Inflammatory macrophage (primary cell): ENCODE results near the gene RUNDC3A.
A peak's percentile ranks its signal among the peaks of the same experiment; 100 is the strongest.

ENCODE experiments used
- DNase-seq, 2 donors: peaks; one replicate each; pipeline ENCODE4 v3.0.0-alpha.2; 2020 to 2022
- total RNA-seq, 18 experiments: gene quantifications; one replicate each; lab custom pipeline; 2026; ENCODE audit warnings: mixed read lengths in 6 of 18, inconsistent platforms in 2 of 18; lab: John Stamatoyannopoulos, UW

Gene RUNDC3A
- 0 to 0.65 (median 0.07) reads per million in 18 experiments for total RNA-seq

DNA sequence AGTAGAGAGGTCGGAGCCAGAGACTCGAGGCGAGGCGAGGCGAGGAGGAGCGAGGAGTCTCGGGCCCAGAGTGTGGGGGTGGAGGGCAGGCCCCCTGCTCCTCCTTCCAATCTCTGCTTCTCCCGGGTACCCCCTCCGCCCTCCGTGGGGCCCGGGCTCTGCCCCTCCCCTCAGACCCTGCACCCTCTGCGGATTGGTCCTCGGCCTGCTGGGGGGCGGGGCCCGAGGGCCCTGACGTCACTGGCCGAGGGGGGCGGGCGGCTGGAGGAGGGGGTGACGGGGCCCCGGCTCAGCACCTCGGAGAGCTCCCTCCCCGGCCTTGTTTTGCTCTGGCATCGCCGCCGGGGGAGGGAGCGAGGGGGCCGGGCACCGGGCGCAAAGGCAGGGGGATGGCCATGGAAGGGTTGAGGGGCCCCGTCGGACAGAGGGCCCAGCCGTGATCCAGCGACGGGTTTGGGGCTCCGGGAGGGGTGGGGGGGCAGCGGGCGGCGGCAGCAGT is at the start of gene RUNDC3A:
Gene RUNDC3A, plus strand, starts transcription at position 282 of the 499 bp plus-strand sequence. CDS start 232 bp downstream, outside the sequence.
- DNase-seq: peak; percentile 39 to 56

DNA sequence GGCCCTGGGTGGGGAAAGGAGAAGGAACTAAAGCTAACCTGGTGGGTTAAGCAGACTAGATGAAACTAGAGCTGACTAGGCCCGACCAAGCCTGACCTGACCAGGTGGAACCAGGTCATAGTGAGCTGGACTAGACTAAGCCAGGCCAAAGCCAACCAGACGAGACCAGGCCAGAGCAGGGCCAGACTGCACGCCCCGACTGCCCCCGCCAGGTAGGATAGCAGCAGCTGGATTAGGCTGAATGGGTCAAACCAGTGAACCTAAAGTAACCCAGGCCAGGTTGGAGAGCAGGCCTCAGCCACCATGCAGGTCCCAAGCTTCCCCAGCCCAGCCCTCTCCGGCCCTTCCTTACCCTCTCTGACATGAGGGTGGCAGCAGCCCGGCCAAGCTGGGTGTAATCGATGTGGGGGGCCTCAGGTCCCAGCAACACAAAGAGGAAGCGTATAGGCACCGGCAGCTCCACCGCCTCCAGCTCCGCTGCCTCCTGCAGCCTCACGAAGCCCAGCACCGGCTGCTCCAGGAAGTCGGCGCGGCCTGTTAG is 49.5 kb upstream of the RUNDC3A start:
- DNase-seq: no peak

DNA sequence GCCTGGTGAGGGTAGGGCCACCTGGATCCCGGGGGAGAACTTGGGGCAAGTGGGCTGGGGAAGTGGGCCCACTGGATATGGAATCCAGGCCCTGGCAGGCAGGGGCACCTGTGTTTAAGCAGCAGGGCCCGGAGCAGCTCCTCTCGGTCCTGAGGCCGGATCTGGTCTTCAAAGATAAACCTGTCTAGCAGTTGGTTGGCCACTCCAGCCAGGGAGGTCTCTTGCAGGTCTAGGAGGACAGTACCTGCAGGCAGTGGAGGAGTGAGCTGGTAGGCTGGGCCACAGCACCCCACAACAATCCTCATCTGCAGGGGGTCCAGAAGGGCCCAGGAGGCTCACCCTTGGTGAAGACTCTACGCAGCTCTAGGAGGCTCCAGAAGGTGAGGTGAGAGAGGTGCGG is 48.1 kb upstream of the RUNDC3A start:
- DNase-seq: no peak

DNA sequence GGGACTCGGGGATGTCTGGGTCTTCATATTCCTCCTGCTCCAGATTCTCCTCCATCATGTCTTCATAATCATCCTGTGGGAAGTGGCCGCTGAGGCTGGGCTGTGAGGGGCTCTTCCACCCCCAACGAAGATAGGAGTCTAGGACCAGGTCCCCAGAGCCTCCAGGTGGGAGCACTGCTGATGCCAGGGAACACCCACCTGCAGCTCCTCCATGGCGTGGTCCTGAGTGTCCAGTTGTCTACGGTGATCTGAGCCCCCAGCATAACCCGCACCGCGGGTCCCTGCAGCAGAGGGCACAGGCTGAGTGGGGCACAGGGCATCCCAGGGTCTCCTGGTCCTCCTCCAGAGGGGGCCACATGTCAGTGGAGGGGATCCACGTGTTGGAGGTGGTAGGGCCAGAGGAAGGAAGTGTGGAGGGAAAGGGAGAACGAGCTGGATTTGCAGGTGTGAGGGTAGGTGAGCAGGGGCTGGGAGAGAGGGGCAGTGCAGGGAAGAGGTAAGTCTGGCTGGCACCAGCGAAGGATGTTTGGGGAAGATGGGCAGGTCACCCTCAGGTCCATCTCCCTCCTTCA is 45.7 kb upstream of the RUNDC3A start:
- DNase-seq: no peak

DNA sequence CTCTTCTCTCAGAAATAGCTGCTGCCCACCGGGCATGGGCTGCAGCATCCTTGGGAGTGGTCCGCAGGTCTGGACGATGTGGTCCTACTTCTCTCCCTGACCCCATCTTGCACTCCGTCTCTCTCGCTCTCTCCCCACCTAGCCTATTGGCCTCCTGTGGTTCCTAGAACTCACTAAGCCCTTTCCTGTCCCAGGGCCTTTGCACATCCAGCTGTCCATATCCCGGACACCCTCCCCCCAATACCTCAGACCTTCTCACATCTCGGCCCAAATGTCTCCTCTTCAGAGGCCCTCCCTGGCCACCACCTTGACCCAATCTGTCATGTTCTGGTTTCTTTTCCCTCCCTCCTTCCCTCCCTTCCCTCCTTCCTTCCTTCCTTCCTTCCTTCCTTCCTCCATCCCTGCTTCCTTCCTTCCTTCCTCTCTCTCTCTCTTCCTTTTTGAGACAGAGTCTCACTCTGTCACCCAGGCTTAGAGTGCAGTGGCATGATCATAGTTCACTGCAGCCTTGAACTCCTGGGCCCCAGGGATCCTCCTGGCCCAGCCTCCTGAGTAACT is 45.0 kb upstream of the RUNDC3A start:
- DNase-seq: no peak

DNA sequence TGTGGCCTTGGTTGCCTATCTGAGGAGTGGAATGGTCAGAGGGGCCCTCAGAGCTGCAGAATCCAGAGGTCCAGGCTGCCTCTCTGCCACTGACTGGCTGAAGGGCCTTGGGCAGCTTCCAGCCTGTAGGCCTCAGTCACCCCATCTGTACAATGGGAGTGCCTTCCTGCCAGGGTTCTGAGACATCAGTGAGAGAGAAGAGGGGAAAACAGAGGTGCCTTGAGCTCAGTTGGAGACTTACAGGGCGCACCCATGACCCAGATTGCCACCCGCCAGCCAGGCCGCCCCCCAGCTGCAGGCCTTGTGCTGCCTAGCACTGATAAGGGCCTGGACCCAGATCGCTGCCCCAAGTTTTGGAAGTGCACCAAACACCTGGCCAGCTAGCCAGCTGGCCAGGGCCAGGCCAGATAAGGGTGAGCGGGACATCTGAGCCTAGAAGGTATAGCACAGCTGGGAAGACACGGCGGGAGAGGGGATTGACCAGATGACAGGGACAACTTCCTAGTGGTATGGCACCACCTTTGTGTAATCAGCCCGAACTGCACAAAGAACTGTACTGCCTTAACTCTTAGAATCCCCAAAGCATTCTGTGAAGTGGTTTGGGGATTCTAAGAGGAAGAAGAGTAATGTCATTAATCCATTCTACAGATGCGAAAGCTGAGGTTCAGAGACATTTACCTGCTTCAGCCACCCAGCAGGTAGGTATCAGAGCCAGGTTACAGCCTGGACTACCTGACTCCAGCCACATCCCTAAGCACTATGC is 41.8 kb upstream of the RUNDC3A start:
- DNase-seq: no peak

DNA sequence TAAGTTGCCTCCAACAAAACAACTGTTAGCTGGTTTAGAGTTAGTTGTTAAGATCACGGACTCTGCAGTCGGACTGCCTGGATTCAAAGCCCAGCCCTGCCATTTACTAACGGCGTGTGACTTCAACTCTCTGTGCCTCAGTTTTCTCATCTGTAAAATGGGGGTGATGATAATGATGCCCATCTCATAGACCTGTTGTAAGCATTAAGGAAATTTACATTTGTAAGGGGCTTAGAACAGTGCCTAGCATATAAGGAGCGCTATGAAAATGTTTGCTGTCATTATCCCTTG is 41.3 kb upstream of the RUNDC3A start:
- no peak for DNase-seq

DNA sequence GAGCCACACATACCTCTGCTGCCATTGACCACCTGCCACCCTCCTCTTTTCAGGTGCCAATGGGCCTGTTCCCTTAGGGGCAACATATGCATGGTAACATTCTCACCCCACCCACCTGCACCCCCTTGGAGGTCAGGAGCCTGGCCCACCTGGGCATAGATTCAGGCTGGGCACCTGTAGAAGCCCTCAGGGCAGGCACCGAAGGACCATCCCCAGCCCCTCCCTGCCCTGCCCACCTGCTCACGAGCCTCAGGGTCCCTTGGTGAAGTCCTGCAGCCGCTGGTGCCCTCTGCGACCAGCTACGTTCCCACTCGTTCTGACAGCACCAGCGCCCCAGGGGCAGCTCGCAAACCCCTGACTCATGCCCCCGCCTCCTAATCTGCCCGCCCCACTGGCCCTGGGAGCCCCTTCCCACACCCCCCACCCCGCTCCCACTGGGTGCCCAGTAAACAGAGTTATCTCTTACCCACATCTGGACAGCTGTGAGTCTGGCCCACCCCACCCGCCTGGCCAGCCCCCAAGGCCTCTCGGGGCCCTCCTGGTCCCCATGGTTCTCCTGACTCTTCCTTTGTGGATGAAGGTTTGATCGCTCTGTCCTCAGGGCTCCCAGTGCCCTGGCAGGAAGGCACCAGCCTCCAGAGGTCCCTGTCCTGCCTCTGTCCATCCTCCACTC is 40.4 kb upstream of the RUNDC3A start, which contains the start of gene SLC4A1:
Gene SLC4A1, minus strand, starts transcription at position 318 of the 673 bp plus-strand sequence. CDS start 5,269 bp downstream, outside the sequence.
- no peak for DNase-seq

DNA sequence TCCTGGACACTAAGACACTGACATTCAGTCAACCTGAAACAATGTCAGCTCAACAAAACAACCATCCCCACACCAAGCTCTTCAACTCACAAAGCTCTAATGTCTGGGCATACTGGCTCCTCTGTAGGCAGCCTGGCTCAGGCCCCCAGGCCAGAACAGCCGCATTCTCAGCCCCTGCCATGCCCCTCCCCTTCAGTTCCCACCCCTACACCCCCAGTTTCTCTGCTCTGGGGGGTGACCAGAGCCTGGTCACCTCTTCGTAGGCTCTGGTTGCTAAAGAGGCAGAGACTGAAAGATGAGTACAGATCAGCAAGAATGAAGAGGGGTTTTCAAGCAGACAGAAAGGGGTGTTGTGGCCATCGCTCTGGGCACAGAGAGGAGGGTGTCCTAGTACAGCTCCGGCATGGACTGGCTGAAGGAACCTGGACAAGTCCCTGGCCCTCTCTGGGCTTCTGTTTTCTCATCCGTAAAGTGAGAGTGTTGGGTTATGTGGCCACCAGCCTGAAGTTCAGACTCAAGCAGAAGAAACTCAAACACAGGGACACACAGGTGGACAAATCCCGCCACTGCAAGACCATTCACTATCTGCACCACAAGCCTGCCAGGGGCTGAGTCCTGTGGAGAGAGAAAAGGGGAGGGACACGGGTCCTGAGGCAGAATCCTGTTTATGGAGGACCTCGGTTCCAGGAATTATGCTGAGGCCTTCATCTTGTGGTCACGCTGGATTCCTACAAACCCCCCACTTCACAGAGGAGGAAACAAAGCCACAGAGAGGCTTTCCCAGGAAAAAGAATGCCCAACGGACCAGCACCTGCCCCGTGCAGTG is 39.5 kb upstream of the RUNDC3A start:
- DNase-seq: no peak

DNA sequence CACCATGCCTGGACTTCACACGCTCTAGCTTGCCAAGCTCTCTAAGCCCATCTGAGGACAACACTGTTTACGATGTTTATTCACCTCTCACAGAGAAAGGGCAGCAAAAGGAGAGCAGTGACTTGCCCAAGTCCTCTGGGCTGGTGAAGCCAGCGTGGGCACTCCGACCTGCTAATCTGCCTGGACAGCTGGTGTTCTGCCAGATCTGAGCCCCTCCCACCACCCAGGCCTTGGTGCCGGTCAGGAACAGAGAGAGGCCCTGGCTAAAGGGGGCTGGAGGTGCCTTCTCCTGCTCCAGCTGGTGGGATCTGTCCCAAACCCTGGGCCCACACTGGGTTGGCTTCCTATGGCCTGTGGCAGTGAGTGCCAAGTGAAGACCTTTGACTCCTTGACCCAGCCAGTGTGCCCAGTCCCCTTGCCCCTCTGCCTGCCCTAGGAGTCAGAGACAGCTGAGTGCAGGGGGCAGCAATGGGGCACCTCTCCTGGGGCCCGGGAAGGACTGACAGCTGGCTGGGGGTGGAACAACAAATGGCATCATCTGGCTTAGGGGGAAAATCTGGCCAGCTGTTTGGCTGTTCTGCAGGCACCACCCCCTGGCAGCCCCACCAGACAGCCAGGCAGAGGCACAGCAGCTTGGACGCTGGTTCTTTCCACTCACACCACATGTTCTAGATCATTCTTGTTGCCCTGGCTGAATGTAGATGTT is 38.7 kb upstream of the RUNDC3A start:
- DNase-seq: no peak

DNA sequence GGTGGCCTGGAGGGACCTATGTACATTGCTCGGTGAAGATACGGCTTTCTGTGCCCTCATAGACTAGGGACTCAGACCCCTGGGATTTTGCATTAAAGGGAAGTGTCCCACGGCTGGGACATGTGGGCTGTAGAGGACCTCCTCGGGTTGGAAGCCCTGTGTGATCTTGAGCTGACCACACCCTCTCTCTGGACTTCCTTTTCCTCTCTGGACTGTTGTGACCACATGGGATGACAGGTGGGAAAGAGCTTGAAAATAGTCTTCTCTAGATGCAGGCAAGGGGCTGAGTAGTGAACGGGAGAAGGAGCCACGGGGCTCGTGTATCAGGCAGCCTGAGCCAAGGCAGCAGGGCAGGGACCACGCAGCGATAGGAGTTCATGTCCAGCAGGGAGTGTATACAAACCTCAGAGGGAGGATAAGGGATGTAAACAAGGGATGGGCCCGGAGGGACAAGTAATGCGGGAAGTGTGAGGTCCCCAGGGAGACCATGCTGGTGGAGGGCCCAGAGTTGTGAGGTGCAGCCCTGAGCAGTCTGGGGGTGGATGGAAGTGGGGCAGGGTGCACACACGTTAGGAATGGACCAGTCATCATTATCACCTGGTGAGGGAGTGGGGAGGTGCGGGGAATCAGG is 36.0 kb upstream of the RUNDC3A start:
- peak; percentile 32 to 41 for DNase-seq

DNA sequence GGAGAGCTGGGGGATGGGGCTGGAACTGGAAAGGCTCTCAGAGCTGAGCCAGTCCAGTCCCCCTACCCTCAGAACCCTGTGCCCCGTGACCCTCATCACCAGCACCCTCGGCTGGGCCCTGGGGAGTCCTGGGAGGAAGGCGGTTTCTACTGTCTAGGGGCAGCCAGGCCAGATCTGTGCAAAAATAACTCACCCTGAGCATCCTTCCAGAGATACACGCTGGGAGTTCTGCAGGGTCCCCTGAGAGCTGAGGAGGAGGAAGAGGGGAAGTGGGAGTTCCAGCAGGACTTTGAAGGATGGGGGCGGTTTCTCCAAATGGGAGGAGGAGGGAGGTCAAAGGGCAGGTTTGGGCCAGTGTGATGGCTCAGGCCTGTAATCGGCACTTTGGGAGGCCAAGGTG is 35.4 kb upstream of the RUNDC3A start:
- DNase-seq: no peak

DNA sequence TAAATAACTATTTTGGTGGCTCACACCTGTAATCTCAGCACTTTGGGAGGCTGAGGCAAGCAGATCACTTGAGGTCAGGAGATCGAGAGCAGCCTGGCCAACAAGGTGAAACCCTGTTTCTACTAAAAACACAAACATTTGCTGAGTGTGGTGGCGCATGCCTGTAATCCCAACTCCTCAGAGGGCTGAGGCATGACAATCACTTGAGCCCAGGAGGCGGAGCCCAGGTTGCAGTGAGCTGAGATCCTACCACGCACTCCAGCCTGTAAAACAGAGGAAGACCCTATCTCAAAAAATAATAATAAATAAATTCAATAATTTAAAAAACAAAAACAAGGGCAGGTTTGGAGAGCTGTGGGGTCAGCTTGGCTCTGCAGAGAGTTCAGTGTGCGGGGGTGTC is 34.8 kb upstream of the RUNDC3A start:
- no peak for DNase-seq

DNA sequence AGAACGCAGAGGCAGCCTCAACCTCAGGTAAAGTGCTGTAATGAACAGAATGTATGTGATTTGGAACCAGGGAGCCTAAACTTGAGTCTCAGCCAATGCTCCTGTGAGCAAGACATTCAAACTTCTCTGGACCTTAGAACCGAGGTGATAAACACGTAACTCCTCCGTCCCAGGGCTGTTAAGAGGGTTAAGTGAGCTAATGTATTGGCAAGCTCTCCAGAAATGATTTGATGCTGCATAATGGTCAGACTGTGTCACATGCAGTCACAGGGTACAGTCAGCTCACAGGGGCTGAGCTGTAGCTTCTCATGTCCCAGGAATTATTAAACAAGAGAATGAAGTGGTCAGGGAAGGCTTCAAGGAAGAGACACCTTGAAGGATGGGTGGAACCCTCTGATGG is 30.4 kb upstream of the RUNDC3A start:
- no peak for DNase-seq

DNA sequence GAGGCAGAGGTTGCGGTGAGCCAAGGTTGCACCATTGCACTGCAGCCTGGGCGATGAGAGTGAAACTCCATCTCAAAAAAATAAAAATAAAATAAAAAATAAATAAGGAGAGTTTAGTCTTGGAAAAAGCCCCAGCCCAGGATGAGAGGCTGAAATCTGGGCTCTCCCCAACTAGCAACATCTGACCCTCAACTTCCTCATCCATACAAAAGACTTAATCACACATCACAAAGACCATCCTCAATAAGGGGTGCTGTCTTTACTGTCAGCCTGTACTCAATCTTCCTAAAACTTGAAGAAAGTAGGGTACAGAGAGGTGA is 29.1 kb upstream of the RUNDC3A start:
- no peak for DNase-seq

DNA sequence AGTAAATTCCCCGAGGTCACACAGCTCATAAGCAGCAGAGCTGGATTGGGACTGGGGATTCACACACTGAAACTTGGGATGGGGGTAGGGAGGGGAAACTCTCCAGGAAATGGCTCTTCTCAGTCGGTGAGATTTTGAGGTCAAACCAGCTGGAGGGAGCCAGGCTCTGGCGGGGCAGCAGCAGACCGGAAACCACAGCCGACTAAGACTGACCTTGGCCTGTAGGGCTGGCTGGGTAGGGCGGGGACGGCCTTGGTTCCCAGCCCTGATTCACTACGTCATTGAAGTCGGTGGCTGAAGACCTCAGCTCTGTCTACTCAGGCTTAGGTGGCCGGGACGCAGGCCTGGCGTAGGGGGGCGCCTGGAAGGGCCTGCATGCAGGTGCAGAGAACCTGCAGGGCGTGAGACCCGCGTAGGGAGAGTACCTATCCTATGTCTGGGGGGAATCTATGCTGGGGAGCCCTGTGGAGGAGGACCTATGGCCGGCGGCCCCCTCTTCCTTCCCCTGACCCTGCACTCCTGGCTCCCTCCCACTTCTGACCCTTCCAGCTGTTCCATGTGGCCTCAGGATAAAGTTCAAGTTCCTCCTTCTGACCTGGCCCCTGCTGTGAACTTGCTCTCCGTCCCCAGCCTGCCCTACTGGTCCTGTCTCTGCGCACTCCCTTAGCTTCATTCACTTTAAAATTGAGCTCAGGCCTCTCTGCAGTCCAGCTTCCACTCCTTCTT is 28.6 kb upstream of the RUNDC3A start:
- peak; percentile 87 to 92 for DNase-seq

DNA sequence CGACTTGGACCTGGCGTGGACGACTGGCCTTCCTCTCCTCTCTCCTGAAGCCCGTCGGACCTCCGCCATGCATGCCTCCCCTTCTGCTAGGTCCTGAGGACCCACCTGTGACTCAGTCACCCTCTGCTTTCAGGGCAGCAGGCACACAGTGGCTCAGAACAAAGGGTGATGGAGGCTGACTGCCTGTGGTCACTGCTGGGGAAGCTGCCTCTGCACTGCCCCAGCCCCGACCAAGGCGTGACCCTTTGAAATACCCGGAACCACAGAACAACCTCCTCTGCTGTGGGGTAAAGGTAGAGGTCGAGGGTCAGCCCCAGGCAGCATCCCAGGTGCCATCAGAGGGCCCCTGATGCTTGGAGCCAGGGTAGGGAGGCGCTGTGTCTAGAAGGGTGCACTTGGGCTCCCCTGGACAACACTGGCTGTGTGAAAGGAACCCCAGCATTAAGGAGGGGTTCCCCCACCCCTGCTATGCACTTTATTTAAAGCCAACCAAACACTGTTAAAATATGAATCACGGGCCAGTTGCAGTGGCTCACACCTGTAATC is 27.9 kb upstream of the RUNDC3A start:
- peak; percentile 17 to 24 for DNase-seq

DNA sequence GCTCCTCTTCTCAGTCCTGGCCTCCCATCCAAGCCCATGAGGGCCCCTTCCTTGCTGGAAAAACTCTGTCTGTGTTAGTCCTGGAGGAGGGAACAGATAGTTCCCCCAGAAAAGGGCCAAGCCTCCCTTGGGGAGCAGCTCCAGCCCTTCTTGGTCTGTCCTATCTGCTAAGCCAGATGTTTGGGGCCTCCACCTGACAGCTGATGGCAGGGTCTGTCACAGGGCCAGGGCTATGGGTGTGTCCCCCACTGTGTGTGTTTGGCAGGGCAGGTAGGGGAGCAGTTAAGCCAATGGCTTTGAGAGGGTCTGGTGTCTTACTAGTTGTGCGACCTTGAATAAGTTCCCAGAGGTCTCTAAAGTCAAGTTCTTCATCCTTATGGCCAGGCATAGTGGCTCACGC is 26.8 kb upstream of the RUNDC3A start:
- no peak for DNase-seq

DNA sequence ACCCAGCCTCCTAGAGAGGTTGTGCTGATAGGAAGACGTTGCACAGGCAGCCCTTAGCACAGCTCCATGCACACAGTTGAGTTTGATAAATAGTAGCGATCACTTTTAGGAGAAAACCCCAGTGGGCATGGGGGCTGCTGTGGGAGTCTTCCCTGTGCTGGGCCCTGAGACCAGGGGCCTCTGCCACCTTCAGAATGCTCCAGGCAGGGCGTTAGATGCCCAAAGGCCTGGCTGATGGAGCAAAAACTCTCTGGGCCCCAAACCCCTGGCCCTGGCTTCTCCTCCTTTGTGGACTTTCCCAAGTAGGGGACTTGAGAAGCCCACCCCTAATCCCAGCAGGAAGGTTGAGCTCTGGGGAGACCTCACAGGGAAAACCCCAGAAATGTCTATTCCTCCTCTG is 26.1 kb upstream of the RUNDC3A start:
- no peak for DNase-seq

DNA sequence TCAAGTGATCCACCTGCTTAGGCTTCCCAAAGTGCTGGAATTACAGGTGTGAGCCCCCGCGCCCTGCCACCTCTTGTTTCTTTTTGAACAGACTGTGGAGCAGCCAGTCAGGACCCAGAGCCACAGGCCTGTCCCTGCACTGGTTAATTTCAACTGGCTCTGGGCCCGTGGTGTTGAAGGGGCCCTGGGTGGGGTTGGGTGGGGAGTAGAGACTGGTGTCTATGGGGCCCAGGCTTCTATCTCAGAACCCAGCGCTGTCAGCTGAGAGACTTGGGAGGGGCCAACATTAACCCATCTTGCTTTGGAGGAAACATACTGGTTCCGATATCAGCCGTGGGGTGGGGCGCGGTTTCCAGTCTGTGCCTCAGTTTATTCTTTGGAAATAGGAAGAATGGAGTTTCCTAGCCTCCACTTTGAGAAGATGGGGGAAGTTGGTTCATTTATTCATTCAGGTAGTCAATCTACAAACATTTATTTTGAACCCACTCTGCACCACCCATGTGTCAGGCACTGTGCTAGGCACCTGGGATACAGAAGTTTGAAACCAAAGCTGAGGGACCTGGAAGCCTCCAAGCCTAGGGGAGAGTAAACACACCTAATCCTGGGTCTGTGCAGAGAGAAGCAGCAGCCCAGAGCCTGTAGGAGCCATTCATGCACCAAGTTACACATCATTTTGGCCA is 24.9 kb upstream of the RUNDC3A start:
- DNase-seq: no peak
